GM23338 (cell line): Measurements from ENCODE around the gene GTPBP8. TPM values are rescaled to one million over a fixed set of nuclear protein-coding genes. Genes with fewer than 3 reads are reported as not detected.

Experiments
- ATAC-seq: fragments of 200-7000 bp; cut with Tn5 transposase; 3 replicates; pipeline ENCODE4 v1.9.1; 2020
- DNase-seq: peaks from one replicate; pipeline ENCODE4 v3.0.0-alpha.2; 2015; ENCODE audit warnings: low spot score
- H2AFZ ChIP-seq: fragments of 200-600 bp; sonication (generic); 2 replicates; pipeline ENCODE4 v1.8.0; 2016; ENCODE audit warnings: antibody characterized with exemption, mild to moderate bottlenecking, moderate library complexity
- H3F3A ChIP-seq: fragments of 200-600 bp; sonication (generic); replicated peaks from 2 replicates; pipeline ENCODE4 v1.8.0; 2017; ENCODE audit warnings: antibody characterized with exemption, mixed run types, low read depth
- H3K27ac ChIP-seq: fragments of 200-600 bp; sonication (generic); 2 replicates; pipeline ENCODE4 v1.6.1; 2016; ENCODE audit warnings: low read depth
- H3K27me3 ChIP-seq: fragments of 200-600 bp; sonication (generic); 2 replicates; pipeline ENCODE4 v1.8.0; 2016; ENCODE audit warnings: mild to moderate bottlenecking, mixed run types, moderate library complexity; ENCODE audit not compliant: insufficient read depth
- H3K36me3 ChIP-seq: fragments of 200-600 bp; sonication (generic); 2 replicates; pipeline ENCODE4 v1.8.0; 2016; ENCODE audit warnings: mild to moderate bottlenecking; ENCODE audit not compliant: insufficient read depth
- H3K4me1 ChIP-seq: fragments of 200-600 bp; sonication (generic); 2 replicates; pipeline ENCODE4 v1.8.0; 2016; ENCODE audit warnings: mild to moderate bottlenecking, moderate library complexity; ENCODE audit not compliant: insufficient read depth
- H3K4me2 ChIP-seq: fragments of 200-600 bp; sonication (generic); 2 replicates; pipeline ENCODE4 v1.7.1; 2017; ENCODE audit warnings: mixed run types
- H3K4me3 ChIP-seq: fragments of 200-600 bp; sonication (generic); 2 replicates; pipeline ENCODE4 v1.6.1; 2016; ENCODE audit warnings: mixed run types
- H3K79me2 ChIP-seq: fragments of 200-600 bp; sonication (generic); replicated peaks from 2 replicates; pipeline ENCODE4 v1.8.0; 2017; ENCODE audit warnings: mild to moderate bottlenecking; ENCODE audit not compliant: insufficient read depth
- H3K9me2 ChIP-seq: fragments of 200-600 bp; sonication (generic); 2 replicates; pipeline ENCODE4 v1.8.0; 2017; ENCODE audit not compliant: insufficient read depth
- H4K20me1 ChIP-seq: fragments of 200-600 bp; sonication (generic); replicated peaks from 2 replicates; pipeline ENCODE4 v1.8.0; 2017; ENCODE audit warnings: mild to moderate bottlenecking; ENCODE audit not compliant: insufficient read depth
- H3K27ac Mint-ChIP-seq: 2 replicates; pipeline ENCODE4 v1.8.0; 2020; ENCODE audit warnings: inconsistent platforms, mild to moderate bottlenecking, moderate library complexity, mixed read lengths
- H3K27me3 Mint-ChIP-seq: 3 replicates; pipeline ENCODE4 v1.8.0; 2022; ENCODE audit warnings: low read depth, mild to moderate bottlenecking, moderate library complexity, mixed read lengths, inconsistent platforms; ENCODE audit not compliant: insufficient read depth, poor library complexity
- H3K36me3 Mint-ChIP-seq: 3 replicates; pipeline ENCODE4 v1.8.0; 2021; ENCODE audit warnings: low read depth, mild to moderate bottlenecking, inconsistent platforms, moderate library complexity, mixed read lengths
- H3K4me1 Mint-ChIP-seq: 3 replicates; pipeline ENCODE4 v1.8.0; 2020; ENCODE audit warnings: mild to moderate bottlenecking, inconsistent platforms, mixed read lengths
- H3K4me3 Mint-ChIP-seq: 3 replicates; pipeline ENCODE4 v1.8.0; 2021; ENCODE audit warnings: moderate library complexity, mild to moderate bottlenecking, inconsistent platforms, mixed read lengths
- H3K9me3 Mint-ChIP-seq: 3 replicates; pipeline ENCODE4 v1.8.0; 2020; ENCODE audit warnings: moderate library complexity, mild to moderate bottlenecking, inconsistent platforms, mixed read lengths
- CREB1 ChIP-seq: fragments of 250-450 bp; sonication (Bioruptor Pico); IDR thresholded peaks from 2 replicates; pipeline ENCODE4 v1.5.0; 2020; ENCODE audit warnings: low read depth, mild to moderate bottlenecking, moderate library complexity
- ETS1 ChIP-seq: IDR thresholded peaks from 2 replicates; pipeline ENCODE4 v1.6.1; 2016; ENCODE audit warnings: antibody characterized with exemption
- EZH2 ChIP-seq: fragments of 200-600 bp; sonication (generic); IDR thresholded peaks from one replicate; pipeline ENCODE4 v1.8.0; 2017; ENCODE audit warnings: antibody characterized with exemption, mild to moderate bottlenecking, low read depth; ENCODE audit not compliant: unreplicated experiment
- EZH2phosphoT487 ChIP-seq: fragments of 200-600 bp; sonication (generic); IDR thresholded peaks from one replicate; pipeline ENCODE4 v1.8.1; 2018; ENCODE audit warnings: antibody characterized with exemption; ENCODE audit not compliant: unreplicated experiment
- JUNB ChIP-seq: IDR thresholded peaks from one replicate; pipeline ENCODE4 v1.6.1; 2016; ENCODE audit warnings: antibody characterized with exemption; ENCODE audit not compliant: unreplicated experiment
- NANOG ChIP-seq: IDR thresholded peaks from 2 replicates; pipeline ENCODE4 v1.6.1; 2016; ENCODE audit warnings: antibody characterized with exemption, borderline replicate concordance
- POLR2AphosphoS5 ChIP-seq: IDR thresholded peaks from 2 replicates; pipeline ENCODE4 v1.6.1; 2016; ENCODE audit warnings: antibody characterized with exemption, low read depth
- REST ChIP-seq: IDR thresholded peaks from one replicate; pipeline ENCODE4 v1.6.1; 2018; ENCODE audit warnings: antibody characterized with exemption; ENCODE audit not compliant: unreplicated experiment
- STAT1 ChIP-seq: IDR thresholded peaks from one replicate; pipeline ENCODE4 v1.6.1; 2016; ENCODE audit warnings: antibody characterized with exemption; ENCODE audit not compliant: unreplicated experiment
- ZNF114 ChIP-seq: fragments of 250-450 bp; sonication (Bioruptor Pico); IDR thresholded peaks from 2 replicates; pipeline ENCODE4 v1.5.0; 2020; ENCODE audit warnings: mild to moderate bottlenecking, moderate library complexity
- ZNF331 ChIP-seq: fragments of 250-450 bp; sonication (Bioruptor Pico); IDR thresholded peaks from 2 replicates; pipeline ENCODE4 v1.5.0; 2020; ENCODE audit warnings: low read depth, mild to moderate bottlenecking, moderate library complexity
- polyA plus RNA-seq: library from polyadenylated mRNA; unstranded; fragments of >200 nt; fragmentation: Nextera tagmentation; extraction: Ambion mirVana; gene quantifications from 2 replicates; pipeline ENCODE4 v1.2.1, GENCODE V29; 2016
- total RNA-seq: library from RNA; depleted of rRNA; stranded (reverse); fragments of >200 nt; shearing (Covaris generic); gene quantifications from 2 replicates; pipeline ENCODE4 v1.2.3, GENCODE V29; 2014
- TF ChIP-seq, protein P1 (sequence below), 2 experiments: fragments of 200-600 bp in 1 of 2; sonication (generic) in 1 of 2; conservative IDR thresholded peaks; 2 replicates each; pipeline versions ENCODE4 v1.5.1 to v1.6.1; 2016 to 2017; ENCODE audit warnings: antibody characterized with exemption in 2 of 2, low read depth in 2 of 2, mild to moderate bottlenecking in 2 of 2, moderate library complexity in 1 of 2
- TF ChIP-seq, protein P2 (sequence below): fragments of 250-450 bp; sonication (Bioruptor Pico); IDR thresholded peaks from 2 replicates; pipeline ENCODE4 v1.5.0; 2020; ENCODE audit warnings: mild to moderate bottlenecking, moderate library complexity

The GTPBP8 gene
- total and polyA plus RNA-seq, 2 experiments from 2014 or later = 39.9 to 47.1 TPM

GRCh38 chr3:113043686-113044085 lies 52.9 kb downstream of the GTPBP8 start:
- TF ChIP-seq POLR2AphosphoS5 = no peak
- TF ChIP-seq ETS1 = no peak
- no peak for TF ChIP-seq CREB1 (CRISPR knock-in tag)
- TF ChIP-seq NANOG = no peak
- TF ChIP-seq REST = no peak
- no peak for TF ChIP-seq ZNF114 (CRISPR knock-in tag)
- TF ChIP-seq JUNB = no peak
- TF ChIP-seq STAT1 = no peak
- TF ChIP-seq EZH2 = no peak
- TF ChIP-seq ZNF331 (CRISPR knock-in tag) = no peak
- no peak for TF ChIP-seq EZH2phosphoT487
- TF ChIP-seq, protein P1, sequence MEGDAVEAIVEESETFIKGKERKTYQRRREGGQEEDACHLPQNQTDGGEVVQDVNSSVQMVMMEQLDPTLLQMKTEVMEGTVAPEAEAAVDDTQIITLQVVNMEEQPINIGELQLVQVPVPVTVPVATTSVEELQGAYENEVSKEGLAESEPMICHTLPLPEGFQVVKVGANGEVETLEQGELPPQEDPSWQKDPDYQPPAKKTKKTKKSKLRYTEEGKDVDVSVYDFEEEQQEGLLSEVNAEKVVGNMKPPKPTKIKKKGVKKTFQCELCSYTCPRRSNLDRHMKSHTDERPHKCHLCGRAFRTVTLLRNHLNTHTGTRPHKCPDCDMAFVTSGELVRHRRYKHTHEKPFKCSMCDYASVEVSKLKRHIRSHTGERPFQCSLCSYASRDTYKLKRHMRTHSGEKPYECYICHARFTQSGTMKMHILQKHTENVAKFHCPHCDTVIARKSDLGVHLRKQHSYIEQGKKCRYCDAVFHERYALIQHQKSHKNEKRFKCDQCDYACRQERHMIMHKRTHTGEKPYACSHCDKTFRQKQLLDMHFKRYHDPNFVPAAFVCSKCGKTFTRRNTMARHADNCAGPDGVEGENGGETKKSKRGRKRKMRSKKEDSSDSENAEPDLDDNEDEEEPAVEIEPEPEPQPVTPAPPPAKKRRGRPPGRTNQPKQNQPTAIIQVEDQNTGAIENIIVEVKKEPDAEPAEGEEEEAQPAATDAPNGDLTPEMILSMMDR (conservative IDR thresholded peaks at IDR 0.05; ENCODE audit: low read depth in 2 of 2) = no peak
- TF ChIP-seq, protein P2, sequence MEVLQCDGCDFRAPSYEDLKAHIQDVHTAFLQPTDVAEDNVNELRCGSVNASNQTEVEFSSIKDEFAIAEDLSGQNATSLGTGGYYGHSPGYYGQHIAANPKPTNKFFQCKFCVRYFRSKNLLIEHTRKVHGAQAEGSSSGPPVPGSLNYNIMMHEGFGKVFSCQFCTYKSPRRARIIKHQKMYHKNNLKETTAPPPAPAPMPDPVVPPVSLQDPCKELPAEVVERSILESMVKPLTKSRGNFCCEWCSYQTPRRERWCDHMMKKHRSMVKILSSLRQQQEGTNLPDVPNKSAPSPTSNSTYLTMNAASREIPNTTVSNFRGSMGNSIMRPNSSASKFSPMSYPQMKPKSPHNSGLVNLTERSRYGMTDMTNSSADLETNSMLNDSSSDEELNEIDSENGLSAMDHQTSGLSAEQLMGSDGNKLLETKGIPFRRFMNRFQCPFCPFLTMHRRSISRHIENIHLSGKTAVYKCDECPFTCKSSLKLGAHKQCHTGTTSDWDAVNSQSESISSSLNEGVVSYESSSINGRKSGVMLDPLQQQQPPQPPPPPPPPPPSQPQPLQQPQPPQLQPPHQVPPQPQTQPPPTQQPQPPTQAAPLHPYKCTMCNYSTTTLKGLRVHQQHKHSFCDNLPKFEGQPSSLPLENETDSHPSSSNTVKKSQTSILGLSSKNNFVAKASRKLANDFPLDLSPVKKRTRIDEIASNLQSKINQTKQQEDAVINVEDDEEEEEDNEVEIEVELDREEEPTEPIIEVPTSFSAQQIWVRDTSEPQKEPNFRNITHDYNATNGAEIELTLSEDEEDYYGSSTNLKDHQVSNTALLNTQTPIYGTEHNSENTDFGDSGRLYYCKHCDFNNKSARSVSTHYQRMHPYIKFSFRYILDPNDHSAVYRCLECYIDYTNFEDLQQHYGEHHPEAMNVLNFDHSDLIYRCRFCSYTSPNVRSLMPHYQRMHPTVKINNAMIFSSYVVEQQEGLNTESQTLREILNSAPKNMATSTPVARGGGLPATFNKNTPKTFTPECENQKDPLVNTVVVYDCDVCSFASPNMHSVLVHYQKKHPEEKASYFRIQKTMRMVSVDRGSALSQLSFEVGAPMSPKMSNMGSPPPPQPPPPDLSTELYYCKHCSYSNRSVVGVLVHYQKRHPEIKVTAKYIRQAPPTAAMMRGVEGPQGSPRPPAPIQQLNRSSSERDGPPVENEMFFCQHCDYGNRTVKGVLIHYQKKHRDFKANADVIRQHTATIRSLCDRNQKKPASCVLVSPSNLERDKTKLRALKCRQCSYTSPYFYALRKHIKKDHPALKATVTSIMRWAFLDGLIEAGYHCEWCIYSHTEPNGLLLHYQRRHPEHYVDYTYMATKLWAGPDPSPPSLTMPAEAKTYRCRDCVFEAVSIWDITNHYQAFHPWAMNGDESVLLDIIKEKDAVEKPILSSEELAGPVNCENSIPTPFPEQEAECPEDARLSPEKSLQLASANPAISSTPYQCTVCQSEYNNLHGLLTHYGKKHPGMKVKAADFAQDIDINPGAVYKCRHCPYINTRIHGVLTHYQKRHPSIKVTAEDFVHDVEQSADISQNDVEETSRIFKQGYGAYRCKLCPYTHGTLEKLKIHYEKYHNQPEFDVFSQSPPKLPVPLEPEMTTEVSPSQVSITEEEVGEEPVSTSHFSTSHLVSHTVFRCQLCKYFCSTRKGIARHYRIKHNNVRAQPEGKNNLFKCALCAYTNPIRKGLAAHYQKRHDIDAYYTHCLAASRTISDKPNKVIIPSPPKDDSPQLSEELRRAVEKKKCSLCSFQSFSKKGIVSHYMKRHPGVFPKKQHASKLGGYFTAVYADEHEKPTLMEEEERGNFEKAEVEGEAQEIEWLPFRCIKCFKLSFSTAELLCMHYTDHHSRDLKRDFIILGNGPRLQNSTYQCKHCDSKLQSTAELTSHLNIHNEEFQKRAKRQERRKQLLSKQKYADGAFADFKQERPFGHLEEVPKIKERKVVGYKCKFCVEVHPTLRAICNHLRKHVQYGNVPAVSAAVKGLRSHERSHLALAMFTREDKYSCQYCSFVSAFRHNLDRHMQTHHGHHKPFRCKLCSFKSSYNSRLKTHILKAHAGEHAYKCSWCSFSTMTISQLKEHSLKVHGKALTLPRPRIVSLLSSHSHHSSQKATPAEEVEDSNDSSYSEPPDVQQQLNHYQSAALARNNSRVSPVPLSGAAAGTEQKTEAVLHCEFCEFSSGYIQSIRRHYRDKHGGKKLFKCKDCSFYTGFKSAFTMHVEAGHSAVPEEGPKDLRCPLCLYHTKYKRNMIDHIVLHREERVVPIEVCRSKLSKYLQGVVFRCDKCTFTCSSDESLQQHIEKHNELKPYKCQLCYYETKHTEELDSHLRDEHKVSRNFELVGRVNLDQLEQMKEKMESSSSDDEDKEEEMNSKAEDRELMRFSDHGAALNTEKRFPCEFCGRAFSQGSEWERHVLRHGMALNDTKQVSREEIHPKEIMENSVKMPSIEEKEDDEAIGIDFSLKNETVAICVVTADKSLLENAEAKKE (CRISPR knock-in tag) = no peak
- ATAC-seq = no peak

More at GRCh38 chr3:113043686-113044085, 52.9 kb downstream of the GTPBP8 start:
- H3K4me2 ChIP-seq = no peak overlapping the region
- no peaks in the 10 kb centered on the region for H4K20me1 ChIP-seq
- H3K79me2 ChIP-seq = no peaks in the 10 kb centered on the region
- H3K36me3 ChIP-seq = no peaks in the 10 kb centered on the region
- H3K4me3 ChIP-seq = no peak overlapping the region
- H3K9me2 ChIP-seq = peaks cover 20% of the 10 kb centered on the region; the same call in 1 of the 2 replicates
- H2AFZ ChIP-seq = no peak overlapping the region
- no peaks in the 10 kb centered on the region for H3K4me1 Mint-ChIP-seq
- H3K4me1 ChIP-seq = no peaks in the 10 kb centered on the region
- no peak overlapping the region for H3K27ac Mint-ChIP-seq
- H3K27me3 ChIP-seq = no peaks in the 10 kb centered on the region
- H3F3A ChIP-seq = no peaks in the 10 kb centered on the region
- H3K36me3 Mint-ChIP-seq = peaks cover 19% of the 10 kb centered on the region
- H3K27me3 Mint-ChIP-seq = no peaks in the 10 kb centered on the region
- H3K27ac ChIP-seq = no peak overlapping the region
- no peak overlapping the region for H3K4me3 Mint-ChIP-seq
- no peak for DNase-seq
- peaks cover 33% of the 10 kb centered on the region for H3K9me3 Mint-ChIP-seq
